ENCODE measurements around the gene MTHFD2L. TPM values are rescaled to one million over a fixed set of nuclear protein-coding genes. Genes with fewer than 3 reads are reported as not detected.

The MTHFD2L gene
- total and polyA plus RNA-seq, 10 of the 15 experiments (the other 5 are each of a cell fraction or from before 2014, with no cell fraction given): 4.8 to 25.4 (median 14.4) TPM

GRCh38 chr4:74166135-74166534 lies 8.2 kb downstream of the MTHFD2L start:
- POLR2A ChIA-PET: interaction anchor here (1.0 kb wide), 1 partner anchor 10 kb away, joined by 3 read pairs; no protein-coding TSS in a partner anchor
- in situ Hi-C loops (cut with MboI): loop anchor here (25.0 kb wide), 1 partner anchor 1104 kb away; the partner anchor contains the start of gene COX18
- Histone ChIP-seq H3K4me1 (ENCODE audit: control insufficient read depth, insufficient read depth, low read length) (peaks cover 4% of the 10 kb centered on the region; the same call in 1 of the 2 replicates), H3K79me2 (ENCODE audit: control insufficient read depth, insufficient read depth, low read length) (no peaks in the 10 kb centered on the region; the same call in 1 of the 2 replicates), H3K9me3 (replicated peaks; ENCODE audit: control insufficient read depth, insufficient read depth, low read length) (no peaks in the 10 kb centered on the region), H3K27ac (ENCODE audit: control insufficient read depth, insufficient read depth) (no peak overlapping the region), H3K9ac (ENCODE audit: control insufficient read depth, insufficient read depth, low read length) (no peak overlapping the region), H4K20me1 (ENCODE audit: control insufficient read depth, insufficient read depth) (no peaks in the 10 kb centered on the region), H3K4me2 (ENCODE audit: control insufficient read depth, insufficient read depth) (no peak overlapping the region), H3K27me3 (replicated peaks in 1 of 2; ENCODE audit: control insufficient read depth in 2 of 2, insufficient read depth in 2 of 2, low read length in 1 of 2) (no peaks in the 10 kb centered on the region), H3K4me3 (no peak overlapping the region), H3K36me3 (ENCODE audit: control insufficient read depth in 2 of 2, insufficient read depth in 2 of 2, low read length in 1 of 2) (peaks cover 0 to 2% of the 10 kb centered on the region in 2 experiments; a peak in 1 of 4 replicates), H2AFZ (ENCODE audit: control insufficient read depth, low read depth, low read length) (no peak overlapping the region)
- CTCF ChIA-PET: interaction anchor here (1.3 kb wide), 1 partner anchor 9 kb away, joined by 4 read pairs; no protein-coding TSS in a partner anchor
- DNase-seq (ENCODE audit: low read depth, low spot score): no peak
- no peak for FAIRE-seq
- SMC1A ChIA-PET (ENCODE audit: uncharacterized antibody, unreplicated experiment): interaction anchor here (1.1 to 1.8 kb wide), 4 partner anchors 9 to 153 kb away, joined by 3 to 5 read pairs (median 4); no protein-coding TSS in a partner anchor
- TF ChIP-seq CTCF (IDR thresholded peaks at IDR 0.05 in 2 of 3, conservative IDR thresholded peaks at IDR 0.05 in 1 of 3; ENCODE audit: control insufficient read depth in 2 of 3, extremely low read depth in 1 of 3, insufficient read depth in 1 of 3, low read depth in 3 of 3, low read length in 3 of 3) (no peak), HCFC1 (IDR thresholded peaks at IDR 0.05; ENCODE audit: low read length) (no peak), FOXK2 (IDR thresholded peaks at IDR 0.05) (no peak), SPI1 (IDR thresholded peaks at IDR 0.05; ENCODE audit: borderline replicate concordance, insufficient read depth, low read depth, low read length) (peak; percentile 86; the same call in 1 of the 2 replicates), BRCA1 (IDR thresholded peaks at IDR 0.05; ENCODE audit: low read depth, low read length) (no peak), CBX3 (IDR thresholded peaks at IDR 0.05; ENCODE audit: borderline replicate concordance, low read depth) (no peak), E2F8 (IDR thresholded peaks at IDR 0.05; ENCODE audit: low read depth, partially characterized antibody) (no peak), BCL3 (IDR thresholded peaks at IDR 0.05; ENCODE audit: borderline replicate concordance, insufficient read depth, low read depth, low read length, poor library complexity, severe bottlenecking) (no peak)
- 40% methylated on average over 1 of the region's 1 CpG for WGBS (ENCODE audit: insufficient coverage, insufficient replicate concordance, low lambda C conversion rate, missing lambda C conversion rate)
- no TSS peak for BruUV-seq (replicated peaks)
- intact Hi-C loops (cut with micrococcal nuclease; ENCODE audit: unreplicated experiment): no loop called here
- ATAC-seq: peak; percentile 54
- RAD21 ChIA-PET (ENCODE audit: unreplicated experiment): interaction anchor here (0.6 to 1.0 kb wide), 2 partner anchors 9 to 18 kb away, joined by 4 read pairs; no protein-coding TSS in a partner anchor
